HK-2 (cell line): ENCODE measurements around the gene TRAPPC12.
"Not testable (repeated sequence)": the region's sequence is repeated elsewhere in the genome, so short reads cannot be mapped to it uniquely, and the experiment has no call there.

Source experiments
- DNase-seq: peaks from one replicate; pipeline ENCODE4 v3.0.0-alpha.2; 2018; ENCODE audit not compliant: unreplicated experiment

TRAPPC12 gene

DNA sequence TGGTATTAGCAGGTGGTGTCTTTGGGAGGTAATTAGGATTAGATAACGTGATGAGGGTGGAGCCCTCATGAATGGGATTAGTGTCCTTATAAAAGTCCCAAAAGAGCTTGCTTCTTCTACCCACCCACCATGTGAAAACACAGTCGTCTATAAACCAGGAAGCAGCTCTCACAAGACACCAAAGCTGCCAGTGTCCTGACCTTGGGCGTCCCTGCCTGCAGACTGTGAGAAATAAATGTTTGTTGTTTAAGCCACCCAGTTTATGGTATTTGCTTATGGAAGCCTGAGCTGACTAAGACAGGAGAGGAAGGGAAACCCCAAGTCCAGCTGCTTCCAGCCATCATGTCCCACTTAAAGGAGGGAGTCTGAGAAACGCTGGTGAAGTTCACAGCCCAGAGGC is 126.3 kb downstream of the TRAPPC12 start:
- no peak for DNase-seq

DNA sequence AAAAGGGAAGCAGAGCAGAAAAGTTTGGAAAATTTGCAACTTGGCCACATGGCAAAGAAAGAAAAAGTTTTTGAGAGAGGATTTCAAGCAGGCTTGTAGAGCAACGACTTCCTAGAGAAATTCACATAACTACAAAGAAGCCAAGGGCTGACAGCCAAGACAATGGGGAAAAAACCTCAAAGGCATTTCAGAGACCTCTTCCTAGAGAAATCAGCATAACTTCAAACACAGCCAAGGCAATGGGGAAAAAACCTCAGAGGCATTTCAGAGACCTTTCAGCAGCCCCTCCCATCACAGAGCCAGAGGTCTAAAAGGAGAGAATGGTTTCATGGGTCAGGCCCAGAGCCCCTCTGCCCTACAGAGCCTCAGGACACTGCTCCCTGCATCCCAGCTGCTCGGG is 132.6 kb downstream of the TRAPPC12 start:
- no peak for DNase-seq

GRCh38 chr2:3513026-3513810 is 133.7 kb downstream of the TRAPPC12 start:
- no peak for DNase-seq

DNA sequence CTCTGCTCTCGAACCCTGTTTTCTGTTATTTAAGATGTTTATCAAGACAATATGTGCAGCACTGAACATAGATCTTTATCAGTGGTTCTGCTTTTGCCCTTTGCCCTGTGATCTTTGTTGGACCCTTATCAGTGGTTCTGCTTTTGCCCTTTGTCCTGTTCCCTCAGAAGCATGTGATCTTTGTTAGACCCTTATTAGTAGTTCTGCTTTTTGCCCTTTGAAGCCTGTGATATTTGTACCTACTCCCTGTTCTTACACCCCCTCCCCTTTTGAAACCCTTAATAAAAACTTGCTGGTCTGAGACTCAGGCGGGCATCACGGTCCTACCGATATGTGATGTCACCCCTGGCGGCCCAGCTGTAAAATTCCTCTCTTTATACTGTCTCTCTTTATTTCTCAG is 135.9 kb downstream of the TRAPPC12 start:
- not testable (repeated sequence) for DNase-seq

DNA sequence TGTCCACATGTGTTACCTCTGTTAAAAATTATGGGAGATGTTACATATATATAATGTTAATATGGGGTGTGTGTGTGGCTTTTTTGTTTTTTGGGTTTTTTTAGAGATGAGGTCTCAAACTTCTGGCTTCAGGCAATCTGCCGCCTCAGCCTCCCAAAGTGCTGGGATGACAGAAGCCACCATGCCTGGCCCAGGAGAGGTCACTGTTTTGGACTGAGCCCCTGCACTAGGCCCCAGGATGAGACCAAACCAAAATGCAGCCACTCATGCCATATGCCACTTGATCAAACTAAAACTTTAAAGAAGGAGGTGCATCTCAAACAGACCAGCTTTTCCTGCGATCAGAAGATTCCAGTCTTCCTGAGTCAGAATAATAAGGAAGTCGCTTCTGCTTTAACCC is 137.3 kb downstream of the TRAPPC12 start:
- DNase-seq: no peak

DNA sequence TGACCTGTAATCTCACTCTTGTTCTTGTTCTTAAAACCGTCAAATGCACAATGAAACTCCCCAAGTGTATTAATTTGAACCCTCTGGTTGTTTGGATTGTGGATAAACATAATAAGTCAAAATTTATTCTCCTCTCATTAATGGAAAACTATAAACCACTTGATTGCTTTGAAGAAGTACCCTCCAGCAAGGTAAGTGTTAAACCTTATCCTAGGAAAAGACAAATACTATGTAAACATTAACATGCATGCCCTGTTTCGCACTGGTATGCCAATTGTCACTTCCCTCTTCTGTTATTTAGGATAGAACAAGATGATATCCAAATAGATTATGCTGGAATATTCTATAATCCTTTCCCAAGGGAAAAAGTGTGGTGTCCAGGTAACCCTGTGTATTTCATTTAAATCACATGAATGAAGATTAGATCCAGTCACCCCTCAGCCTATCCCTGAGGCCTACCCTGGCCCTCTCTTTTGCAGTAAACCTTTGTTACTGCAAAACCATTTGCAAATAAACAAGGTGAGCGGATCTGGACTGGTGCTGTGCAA is 138.5 kb downstream of the TRAPPC12 start:
- DNase-seq: no peak

DNA sequence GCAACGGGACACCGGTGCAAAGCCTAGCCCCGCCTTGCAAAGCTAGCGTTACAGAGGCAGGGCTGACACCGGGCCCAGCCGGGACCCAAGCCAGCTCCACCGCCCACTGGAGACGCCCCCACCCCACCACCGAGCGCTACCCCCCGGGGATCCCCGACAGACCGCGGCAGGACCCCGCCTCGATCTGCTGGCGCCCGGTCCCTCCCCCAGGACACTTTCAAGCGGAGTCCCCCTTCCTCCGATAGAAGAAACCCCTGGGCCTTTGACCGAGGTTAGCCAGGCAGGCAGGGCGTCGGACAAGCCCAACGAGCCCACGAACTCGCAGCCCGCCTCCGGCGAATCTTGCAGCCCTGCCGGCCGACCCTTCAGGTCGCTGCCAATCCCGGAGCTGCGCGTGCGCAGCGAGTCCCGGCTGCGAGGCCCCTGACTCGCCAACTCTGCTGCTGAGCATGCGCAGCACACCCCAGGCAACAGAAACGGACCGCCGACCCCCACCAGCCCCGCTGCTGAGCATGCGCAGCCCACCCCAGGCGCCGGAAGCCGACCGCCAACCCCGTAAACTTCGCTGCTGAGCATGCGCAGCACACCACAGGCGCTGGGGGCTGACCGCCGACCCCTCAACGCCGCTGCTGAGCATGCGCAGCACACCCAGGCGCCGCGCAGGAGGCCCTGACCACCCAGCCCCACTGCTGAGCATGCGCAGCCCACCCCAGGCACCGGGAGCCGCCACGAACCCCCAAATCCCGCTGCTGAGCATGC is 139.2 kb downstream of the TRAPPC12 start:
- peak; percentile 100 for DNase-seq

GRCh38 chr2:3519255-3520205 is 140.0 kb downstream of the TRAPPC12 start, which contains the start of gene ADI1:
ADI1 (minus strand) TSS chr2:3519531; CDS start chr2:3519487, 44 bp downstream.
- peak; percentile 88 for DNase-seq

DNA sequence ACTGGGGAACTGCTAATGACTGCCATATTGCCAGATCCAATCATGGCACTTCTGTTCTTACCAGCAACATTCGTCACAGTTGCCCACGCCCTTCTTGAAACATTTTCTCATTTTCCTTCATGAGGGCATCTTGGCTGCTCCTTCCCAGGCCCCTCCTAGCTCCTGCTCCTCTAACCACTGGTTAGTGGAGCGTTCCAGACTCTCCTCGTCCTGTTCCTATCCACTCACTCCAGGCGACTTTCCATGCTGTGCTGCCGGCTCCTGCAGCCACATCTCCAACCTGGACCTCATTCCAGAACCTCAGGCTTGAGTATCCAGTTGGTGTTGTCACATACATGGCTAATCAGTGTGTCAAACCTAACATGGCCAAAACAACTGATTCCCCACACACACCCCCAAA is 141.1 kb downstream of the TRAPPC12 start:
- DNase-seq: no peak

DNA sequence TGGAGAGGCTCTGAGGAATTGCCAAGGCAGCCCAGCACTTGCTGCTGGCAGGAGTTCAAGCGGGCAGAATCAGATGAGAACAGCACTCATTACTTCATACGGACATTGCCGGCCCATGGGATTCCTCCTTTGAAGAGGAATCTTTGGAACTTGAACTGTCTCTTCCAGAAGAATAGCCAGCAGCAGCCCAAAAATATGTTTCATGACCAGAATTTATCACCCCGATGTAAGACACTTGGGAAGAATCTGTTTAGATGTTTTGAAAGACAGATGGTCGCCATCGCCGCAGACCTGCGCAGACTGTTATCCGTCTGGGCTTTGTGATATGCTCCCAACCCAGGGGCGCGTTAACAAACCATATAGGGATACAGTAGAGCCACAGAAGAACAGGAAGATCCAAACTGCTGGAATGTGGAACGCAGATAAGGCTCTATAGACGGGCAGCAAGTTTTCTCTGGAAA is 143.5 kb downstream of the TRAPPC12 start:
- DNase-seq: no peak

DNA sequence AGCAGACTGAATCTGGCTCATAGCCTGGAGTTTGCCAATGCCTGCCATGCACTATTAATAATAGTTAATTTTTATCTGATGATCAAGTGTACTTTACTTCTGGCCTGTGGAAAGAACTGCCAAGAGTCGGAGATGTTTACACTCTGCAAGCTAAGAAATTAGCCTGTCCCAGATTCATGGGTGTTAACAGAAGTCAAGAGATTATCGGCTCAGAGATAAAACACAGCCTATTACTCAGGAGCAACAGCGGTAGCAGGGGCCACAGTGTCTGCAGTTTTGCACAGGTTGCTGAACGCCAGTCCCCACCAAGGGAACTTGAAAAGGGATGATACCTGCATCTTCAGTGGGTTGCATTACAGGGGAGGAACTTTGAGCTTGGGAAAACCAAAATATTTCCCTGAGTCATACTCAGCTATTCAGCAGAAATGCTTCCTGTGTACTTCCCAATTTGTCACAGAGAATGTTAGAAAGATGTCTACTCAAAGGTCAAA is 144.1 kb downstream of the TRAPPC12 start:
- no peak for DNase-seq

DNA sequence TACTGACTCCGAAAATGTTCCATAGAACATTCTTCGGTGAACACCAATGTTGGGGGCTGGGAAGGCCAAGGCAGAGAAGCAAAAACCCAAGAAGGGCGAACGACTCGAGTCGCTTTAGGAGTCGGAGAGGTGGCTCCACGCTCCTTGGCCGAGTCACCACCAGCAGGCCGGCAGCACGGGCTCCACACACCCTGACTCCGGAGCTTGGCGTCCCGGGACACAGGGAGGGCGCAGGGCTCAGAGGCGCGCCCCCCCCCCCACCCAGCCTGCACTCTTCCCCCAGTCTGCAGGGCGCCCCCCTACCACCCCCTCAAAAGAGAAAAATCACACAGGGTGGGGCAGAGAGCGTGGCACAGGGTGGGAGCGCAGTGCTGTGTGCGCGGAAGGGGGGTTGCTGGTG is 147.4 kb downstream of the TRAPPC12 start:
- DNase-seq: no peak

- DNase-seq: no peak
Observed at GRCh38 chr2:3527886-3528785, 148.6 kb downstream of the TRAPPC12 start.
